ENCODE data around the gene ILF3.
A peak's percentile ranks its signal among the peaks of the same experiment; 100 is the strongest.

Gene ILF3

DNA sequence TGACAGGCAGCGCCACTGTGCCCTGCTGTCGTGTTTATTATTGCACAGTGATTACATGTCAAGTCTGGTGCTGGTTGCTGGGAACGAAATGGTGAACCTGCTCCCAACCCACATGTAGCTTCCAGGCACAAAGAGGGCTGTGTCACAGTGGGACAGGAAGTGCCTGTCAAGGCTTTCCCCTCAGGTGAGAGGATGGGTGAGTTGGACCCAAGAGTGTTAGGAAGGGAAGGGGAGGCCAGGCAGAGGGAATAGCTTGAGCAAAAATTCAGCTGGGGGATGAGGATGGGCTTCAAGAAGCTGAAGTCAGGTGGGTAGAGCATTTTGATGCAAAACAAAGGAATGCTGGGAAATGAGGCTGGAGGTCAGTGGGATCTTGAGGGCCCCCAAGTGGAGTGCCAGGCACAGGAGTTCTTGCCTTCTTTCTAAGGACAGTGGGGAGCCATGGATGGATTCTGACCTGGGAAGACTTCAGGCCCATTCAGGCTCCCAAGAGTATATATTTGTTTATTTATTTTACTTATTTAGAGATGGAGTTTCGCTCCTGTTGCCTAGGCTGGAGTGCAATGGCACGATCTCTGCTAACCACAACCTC, 38.6 kb downstream of the ILF3 start:
- Mint-ChIP-seq H3K4me3 (no peak overlapping the region), H3K27ac (peak overlapping the region; percentile 14), H3K36me3 (peaks cover 44% of the 10 kb centered on the region), H3K9me3 (no peaks in the 10 kb centered on the region), H3K27me3 (peaks cover 20% of the 10 kb centered on the region), H3K4me1 (peaks cover 31% of the 10 kb centered on the region)
- no peak for ATAC-seq

DNA sequence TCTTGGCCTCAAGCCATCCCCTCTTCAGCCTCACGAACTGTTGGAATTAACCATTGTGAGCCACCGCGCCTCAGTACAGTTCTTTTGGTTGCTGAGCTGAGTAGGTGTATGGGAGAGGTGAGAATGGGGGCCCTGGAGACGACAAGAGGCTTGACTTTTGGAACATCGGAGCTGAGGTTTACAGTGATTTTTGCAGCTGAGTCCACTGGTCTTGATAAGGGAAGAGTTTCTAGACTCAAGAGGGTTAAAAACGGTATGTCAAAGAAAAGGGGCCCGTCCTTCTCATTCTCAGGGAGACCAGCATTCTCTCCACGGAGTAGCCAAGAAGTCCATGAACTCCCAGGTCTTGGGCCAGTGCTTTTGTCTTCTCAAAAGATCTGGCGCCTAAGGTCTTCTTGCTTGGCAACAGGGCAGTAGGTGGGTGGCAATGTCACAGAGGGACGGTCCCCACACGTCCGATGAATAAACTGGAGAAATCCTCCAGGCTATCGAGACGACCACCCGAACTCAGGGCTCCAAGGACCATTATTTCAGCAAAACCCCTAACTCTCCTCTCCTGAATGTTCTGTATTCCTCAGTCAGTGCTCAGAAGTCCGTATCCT, 40.7 kb downstream of the ILF3 start:
- Mint-ChIP-seq H3K27me3 (peaks cover 20% of the 10 kb centered on the region), H3K4me3 (peak overlapping the region; percentile 72), H3K27ac (no peak overlapping the region), H3K36me3 (peaks cover 25% of the 10 kb centered on the region), H3K9me3 (no peaks in the 10 kb centered on the region), H3K4me1 (peaks cover 31% of the 10 kb centered on the region)
- ATAC-seq: no peak

DNA sequence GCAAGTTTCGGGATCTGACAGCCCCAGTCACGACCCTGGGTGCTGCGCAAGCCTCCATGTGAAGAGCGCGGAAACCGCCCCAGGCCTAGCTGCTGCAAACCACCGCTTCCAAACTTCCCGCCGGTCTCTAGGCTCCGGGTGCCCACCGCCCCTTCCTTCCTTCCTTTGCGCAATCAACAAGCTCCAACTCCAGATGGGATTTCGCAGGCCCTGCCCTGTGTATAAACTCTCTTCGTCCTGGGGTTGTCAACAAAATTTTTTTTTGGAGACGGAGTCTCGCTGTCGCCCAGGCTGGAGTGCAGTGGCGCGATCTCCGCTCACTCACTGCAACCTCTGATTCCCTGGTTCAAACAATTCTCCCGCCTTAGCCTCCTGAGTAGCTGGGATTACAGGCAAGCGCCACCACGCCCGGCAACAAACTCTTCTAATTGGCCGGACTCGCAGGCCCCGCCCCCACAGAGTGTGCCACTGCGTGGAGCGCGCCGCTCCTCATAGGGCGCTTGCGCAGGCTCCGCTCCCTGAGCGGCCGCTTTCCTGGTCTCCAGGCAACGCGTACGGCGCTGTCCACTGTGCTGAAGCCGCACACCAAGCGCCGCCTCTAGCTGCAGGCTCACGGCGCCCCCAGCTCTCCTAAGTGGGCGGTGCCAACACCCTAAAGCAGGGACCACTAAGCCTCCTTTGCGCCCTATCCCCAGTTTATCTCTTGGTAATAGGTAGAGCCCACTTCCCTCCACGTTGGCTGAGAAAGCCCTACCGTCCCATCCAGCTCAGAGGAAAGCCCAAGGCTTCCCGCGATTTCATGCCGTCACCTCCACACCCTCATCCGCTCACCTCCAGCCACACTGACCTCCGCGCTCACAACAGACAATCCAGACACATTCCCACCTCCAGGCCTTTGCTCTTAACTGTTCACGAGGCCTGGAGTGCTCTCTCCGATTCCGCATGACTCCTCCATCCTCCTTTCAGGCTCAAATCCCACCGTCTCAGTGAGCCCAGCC, 41.6 kb downstream of the ILF3 start:
- Mint-ChIP-seq H3K36me3 (peaks cover 16% of the 10 kb centered on the region), H3K27ac (no peak overlapping the region), H3K4me1 (peaks cover 26% of the 10 kb centered on the region), H3K4me3 (peak overlapping the region; percentile 72), H3K27me3 (peaks cover 20% of the 10 kb centered on the region), H3K9me3 (no peaks in the 10 kb centered on the region)
- ATAC-seq: peak; percentile 95

DNA sequence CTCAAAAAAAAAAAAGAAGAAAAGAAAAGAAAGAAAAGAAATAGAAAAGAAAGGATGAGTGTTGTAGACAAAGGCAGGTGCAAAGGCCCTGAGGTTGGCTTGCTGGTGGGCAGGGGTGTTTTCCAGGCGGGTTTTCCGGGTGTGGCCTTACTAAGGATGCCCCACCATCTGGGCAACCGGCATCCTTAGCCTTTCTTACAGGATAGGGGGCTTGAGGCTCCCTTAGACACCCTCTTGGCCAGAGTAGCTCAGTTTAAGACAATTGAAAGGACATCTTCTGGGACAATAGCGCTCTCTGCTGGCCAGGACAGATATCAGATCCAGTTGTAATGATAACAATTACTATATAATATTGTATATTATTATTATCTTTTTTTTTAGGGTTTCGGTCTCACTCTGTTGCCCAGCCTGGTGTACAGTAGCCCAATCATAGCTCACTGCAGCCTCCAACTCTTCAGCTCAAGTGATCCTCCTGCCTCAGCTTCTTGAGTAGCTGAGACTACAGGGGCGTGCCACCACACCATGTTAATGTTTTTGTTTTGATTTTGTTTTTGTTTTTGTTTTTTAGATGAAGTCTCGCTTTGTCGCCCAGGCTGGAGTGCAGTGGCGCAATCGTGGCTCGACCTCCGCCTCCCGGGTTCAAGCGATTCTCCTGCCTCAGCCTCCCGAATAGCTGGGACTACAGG, 45.6 kb downstream of the ILF3 start:
- Mint-ChIP-seq H3K9me3 (no peaks in the 10 kb centered on the region), H3K27ac (no peak overlapping the region), H3K36me3 (peaks cover 2% of the 10 kb centered on the region), H3K27me3 (peaks cover 20% of the 10 kb centered on the region), H3K4me1 (peaks cover 35% of the 10 kb centered on the region), H3K4me3 (no peak overlapping the region)
- no peak for ATAC-seq

DNA sequence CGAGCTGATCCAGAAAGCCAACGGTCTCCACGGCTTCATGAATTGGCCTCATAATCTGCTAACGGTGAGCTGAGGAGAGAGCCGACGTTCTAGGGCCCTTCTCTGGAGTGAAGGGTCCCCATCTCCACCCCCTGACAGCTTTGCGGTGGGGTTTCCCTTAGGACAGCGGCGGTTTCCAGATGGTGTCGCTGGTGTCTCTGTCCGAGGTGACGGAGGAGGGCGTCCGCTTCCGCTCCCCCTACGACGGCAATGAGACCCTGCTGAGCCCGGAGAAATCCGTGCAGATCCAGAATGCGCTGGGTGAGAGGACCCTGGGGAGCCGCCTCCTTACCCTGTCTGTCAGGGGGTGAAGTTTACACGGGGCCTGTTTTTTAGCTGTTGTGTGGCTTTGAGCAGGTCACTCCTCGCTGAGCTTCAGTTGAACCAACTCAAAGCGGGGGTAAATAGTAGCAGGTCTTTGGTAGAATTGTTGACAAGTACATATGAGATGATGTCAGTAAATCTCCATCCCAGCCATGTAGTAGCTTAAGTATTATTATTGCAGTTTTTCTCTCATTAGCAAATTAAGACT, 47.9 kb downstream of the ILF3 start:
- peak overlapping the region; percentile 98 for H3K4me3 Mint-ChIP-seq
- ATAC-seq: peak; percentile 57
- H3K4me1 Mint-ChIP-seq: peaks cover 18% of the 10 kb centered on the region
- peaks cover 12% of the 10 kb centered on the region for H3K36me3 Mint-ChIP-seq
- peaks cover 6% of the 10 kb centered on the region for H3K27me3 Mint-ChIP-seq
- no peaks in the 10 kb centered on the region for H3K9me3 Mint-ChIP-seq
- H3K27ac Mint-ChIP-seq: peak overlapping the region; percentile 80

DNA sequence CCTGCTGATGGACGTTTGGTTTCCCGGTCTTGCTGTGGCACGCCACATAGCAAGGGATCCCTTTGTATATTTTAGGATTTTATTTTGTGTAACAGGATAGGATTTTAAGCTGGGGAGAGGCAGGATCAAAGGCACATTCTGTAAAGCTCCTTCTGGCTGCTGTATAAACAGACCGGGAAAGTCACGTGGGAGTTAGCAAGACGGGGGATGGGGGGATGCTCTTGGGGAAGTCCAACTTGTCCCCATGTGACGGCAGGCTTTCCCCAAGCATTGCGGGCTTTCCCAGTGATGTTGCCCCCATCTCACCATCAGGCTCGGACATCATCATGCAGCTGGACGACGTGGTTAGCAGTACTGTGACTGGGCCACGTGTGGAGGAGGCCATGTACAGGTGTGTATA, 52.8 kb downstream of the ILF3 start:
- Mint-ChIP-seq H3K9me3 (no peaks in the 10 kb centered on the region), H3K36me3 (peaks cover 30% of the 10 kb centered on the region), H3K4me1 (peaks cover 10% of the 10 kb centered on the region), H3K4me3 (no peak overlapping the region), H3K27ac (no peak overlapping the region), H3K27me3 (no peaks in the 10 kb centered on the region)
- no peak for ATAC-seq

DNA sequence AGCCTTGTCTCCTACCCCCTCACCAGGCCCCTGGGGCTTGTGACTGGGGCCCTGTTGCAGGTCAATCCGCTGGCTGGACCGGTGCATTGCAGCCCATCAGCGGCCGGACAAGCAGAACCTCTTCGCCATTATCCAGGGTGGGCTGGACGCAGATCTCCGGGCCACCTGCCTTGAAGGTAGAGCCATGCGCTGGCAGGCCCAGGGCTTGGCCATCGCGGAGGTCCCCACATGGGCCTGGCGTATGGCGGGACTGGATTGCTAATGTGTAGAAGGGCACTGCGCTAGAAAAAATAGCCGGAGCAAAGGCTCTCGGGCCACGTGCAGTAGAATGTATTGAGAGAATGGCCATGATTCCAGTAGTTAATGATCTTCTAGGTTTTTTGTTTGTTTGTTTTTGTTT, 53.3 kb downstream of the ILF3 start:
- Mint-ChIP-seq H3K27ac (no peak overlapping the region), H3K9me3 (no peaks in the 10 kb centered on the region), H3K4me1 (peaks cover 6% of the 10 kb centered on the region), H3K27me3 (no peaks in the 10 kb centered on the region), H3K4me3 (no peak overlapping the region), H3K36me3 (peaks cover 34% of the 10 kb centered on the region)
- no peak for ATAC-seq

DNA sequence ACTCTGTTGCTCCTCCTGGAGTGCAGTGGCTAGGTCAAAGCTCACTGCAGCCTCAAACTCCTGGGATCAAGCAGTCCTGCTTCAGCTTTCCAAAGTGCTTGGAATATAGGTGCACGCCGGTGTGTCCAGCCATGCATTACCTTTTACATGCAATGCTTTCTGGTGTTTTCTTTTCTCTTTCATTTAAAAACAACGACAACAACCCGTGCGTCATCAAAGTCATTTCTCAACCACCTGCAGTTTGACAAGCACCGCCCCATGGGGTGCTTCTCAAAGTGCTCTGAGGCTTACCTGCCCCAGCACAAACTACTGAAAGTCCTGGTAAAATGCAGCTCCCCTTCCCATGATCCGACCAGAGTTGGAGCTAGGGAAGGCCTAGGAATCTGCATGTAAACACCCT, 54.1 kb downstream of the ILF3 start:
- no peak overlapping the region for H3K4me3 Mint-ChIP-seq
- peaks cover 6% of the 10 kb centered on the region for H3K4me1 Mint-ChIP-seq
- no peaks in the 10 kb centered on the region for H3K9me3 Mint-ChIP-seq
- no peak overlapping the region for H3K27ac Mint-ChIP-seq
- no peak for ATAC-seq
- no peaks in the 10 kb centered on the region for H3K27me3 Mint-ChIP-seq
- peaks cover 34% of the 10 kb centered on the region for H3K36me3 Mint-ChIP-seq

DNA sequence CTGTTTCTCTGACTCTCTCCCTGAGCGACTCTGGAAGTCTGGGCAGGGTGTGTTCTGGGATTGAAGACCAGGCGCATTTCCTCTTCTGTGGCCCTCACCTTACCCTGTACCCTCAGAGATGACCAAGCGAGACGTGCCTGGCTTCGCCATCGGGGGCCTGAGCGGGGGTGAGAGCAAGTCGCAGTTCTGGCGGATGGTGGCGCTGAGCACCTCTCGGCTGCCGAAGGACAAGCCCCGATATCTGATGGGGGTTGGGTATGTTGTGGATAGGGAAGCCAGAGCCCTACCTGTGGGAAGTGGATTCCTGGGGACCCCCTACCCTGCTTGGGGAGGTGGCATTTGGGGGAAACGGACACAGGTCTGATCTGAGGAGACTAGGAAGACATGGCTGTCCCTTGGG, 57.9 kb downstream of the ILF3 start:
- H3K4me1 Mint-ChIP-seq: peaks cover 13% of the 10 kb centered on the region
- H3K27ac Mint-ChIP-seq: no peak overlapping the region
- no peaks in the 10 kb centered on the region for H3K27me3 Mint-ChIP-seq
- ATAC-seq: no peak
- no peak overlapping the region for H3K4me3 Mint-ChIP-seq
- H3K9me3 Mint-ChIP-seq: no peaks in the 10 kb centered on the region
- peaks cover 31% of the 10 kb centered on the region for H3K36me3 Mint-ChIP-seq

DNA sequence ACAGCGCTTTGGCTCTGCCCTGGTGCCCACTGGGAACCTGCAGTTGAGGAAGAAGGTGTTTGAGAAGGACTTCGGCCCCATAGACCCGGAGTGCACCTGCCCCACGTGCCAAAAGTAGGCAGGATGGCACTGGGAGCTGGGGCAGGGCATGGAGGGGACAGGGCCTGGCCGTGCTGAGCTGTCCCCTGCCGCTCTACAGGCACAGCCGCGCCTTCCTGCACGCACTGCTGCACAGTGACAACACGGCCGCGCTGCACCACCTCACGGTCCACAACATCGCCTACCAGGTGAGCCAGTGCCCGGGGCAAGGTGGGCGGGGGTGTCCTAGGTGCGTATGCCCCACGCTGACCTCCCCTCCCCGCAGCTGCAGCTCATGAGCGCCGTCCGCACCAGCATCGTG, 58.6 kb downstream of the ILF3 start:
- H3K36me3 Mint-ChIP-seq: peaks cover 25% of the 10 kb centered on the region
- peaks cover 14% of the 10 kb centered on the region for H3K4me1 Mint-ChIP-seq
- H3K27me3 Mint-ChIP-seq: no peaks in the 10 kb centered on the region
- H3K9me3 Mint-ChIP-seq: no peaks in the 10 kb centered on the region
- H3K4me3 Mint-ChIP-seq: no peak overlapping the region
- H3K27ac Mint-ChIP-seq: no peak overlapping the region
- no peak for ATAC-seq

DNA sequence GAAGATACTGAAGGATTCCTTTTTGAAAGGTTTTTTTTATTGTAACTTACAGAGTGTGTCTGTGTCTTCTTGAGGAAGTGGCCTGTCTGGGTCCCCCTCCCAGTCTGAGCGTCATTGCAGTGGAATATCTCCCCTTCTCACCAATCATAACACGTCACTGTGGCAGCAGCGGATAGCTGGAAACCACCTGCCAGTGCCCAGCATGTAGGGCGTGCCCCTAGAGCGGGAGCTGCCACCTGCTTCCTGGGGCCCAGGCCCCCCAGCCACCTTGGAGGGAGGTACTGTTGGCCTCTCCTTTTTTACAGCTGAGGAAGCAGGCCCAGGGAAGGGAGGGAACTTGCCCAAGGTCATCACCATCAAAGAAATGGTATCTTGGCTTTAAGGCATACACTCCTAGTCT, 59.2 kb downstream of the ILF3 start:
- Mint-ChIP-seq H3K36me3 (peaks cover 22% of the 10 kb centered on the region), H3K27me3 (no peaks in the 10 kb centered on the region), H3K4me3 (no peak overlapping the region), H3K4me1 (peaks cover 14% of the 10 kb centered on the region), H3K27ac (no peak overlapping the region), H3K9me3 (no peaks in the 10 kb centered on the region)
- ATAC-seq: no peak

DNA sequence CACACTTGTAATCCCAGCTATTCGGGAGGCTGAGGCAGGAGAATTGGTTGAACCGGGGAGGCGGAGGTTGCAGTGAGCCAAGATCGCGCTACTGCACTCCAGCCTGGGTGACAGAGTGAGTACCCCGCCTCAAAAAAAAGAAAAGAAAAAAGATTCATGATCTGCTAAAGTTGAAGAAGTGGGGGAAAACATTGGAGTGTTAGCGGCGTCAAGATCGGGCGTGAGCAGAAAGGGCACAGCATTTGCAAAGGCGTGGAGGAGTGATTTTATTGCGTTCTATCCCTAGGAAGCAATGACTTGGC, 62.9 kb downstream of the ILF3 start:
- H3K27me3 Mint-ChIP-seq: no peaks in the 10 kb centered on the region
- peaks cover 49% of the 10 kb centered on the region for H3K4me1 Mint-ChIP-seq

DNA sequence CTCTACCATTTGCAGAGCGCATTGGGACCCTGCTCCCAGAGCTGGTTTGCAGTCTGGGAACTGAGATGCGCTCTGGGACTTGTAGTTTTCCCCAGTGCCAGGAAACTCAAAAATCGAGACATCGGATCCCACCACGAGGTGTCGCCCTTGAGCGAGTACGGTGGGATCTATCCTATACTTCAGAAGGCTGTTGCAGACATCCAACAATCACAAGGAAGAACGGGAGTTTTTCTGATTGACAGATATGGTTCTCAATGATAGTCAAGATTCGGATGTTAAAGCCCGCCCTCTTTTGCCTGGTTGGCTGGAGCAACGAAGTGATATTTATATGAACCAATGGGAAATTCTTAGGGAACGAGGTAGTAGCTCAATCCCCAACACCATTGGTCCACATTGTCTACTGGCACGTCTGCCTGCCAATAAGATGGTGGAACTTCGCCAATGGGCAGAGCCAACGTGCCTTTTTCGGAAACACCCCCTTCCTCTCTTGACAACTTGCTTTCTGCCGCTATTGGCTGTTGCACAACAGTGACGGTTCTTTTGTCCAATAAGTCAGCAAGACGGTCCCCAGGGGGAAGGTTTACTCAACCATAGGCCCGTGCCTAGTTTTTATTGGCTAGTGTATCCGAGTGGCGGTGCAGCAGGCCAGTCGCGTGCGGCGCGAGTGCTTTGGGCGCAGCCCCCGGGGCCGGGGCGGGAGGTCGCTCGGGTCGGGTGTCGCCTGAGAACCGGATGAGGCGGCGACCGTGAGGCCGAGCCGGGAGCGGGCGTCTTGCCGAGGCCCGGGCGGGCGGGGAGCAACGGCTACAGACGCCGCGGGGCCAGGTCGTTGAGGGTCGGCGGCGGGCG, 63.4 kb downstream of the ILF3 start, which contains the start of gene DNM2:
Gene DNM2, plus strand, starts transcription at position 724 of the 849 bp plus-strand sequence. CDS start 164 bp downstream, outside the sequence.
- Mint-ChIP-seq H3K36me3 (peaks cover 9% of the 10 kb centered on the region), H3K27ac (peak within 1 kb of the TSS; percentile 77), H3K4me1 (peaks cover 55% of the 10 kb centered on the region), H3K9me3 (no peaks in the 10 kb centered on the region), H3K4me3 (peak within 1 kb of the TSS; percentile 89), H3K27me3 (no peaks in the 10 kb centered on the region)
- peak; percentile 95 for ATAC-seq

More for the DNA sequence above, 62.9 kb downstream of the ILF3 start:
- ATAC-seq: no peak
- Mint-ChIP-seq H3K36me3 (peaks cover 13% of the 10 kb centered on the region), H3K4me3 (peak overlapping the region; percentile 89), H3K9me3 (no peaks in the 10 kb centered on the region), H3K27ac (peak overlapping the region; percentile 77)

Data from stimulated activated memory B cell treated with anti-CD40 and anti-IgM and Interleukin-4, amounts not matched to agents 10 μg/mL and 1 μg/mL and 100 μg/mL, for 72 hours (primary cell).